Tibial nerve (tissue), 4 donors: Measurements from ENCODE around the gene TRIM60.

ENCODE experiments used
- EP300 ChIP-seq, 2 donors: sonication (generic); formaldehyde crosslinking; IDR thresholded peaks; one replicate each; pipeline ENCODE4 v1.6.1; 2017; ENCODE audit warnings: antibody characterized with exemption in 2 of 2, mild to moderate bottlenecking in 1 of 2
- TF ChIP-seq, protein P1 (sequence below), 5 experiments: fragments of 200-600 bp in 3 of 5; fragments of 450-650 bp in 2 of 5; sonication (generic) in 3 of 5; IDR thresholded peaks; one replicate each; pipeline ENCODE4 v1.5.1; 2016 to 2019; ENCODE audit warnings: antibody characterized with exemption in 5 of 5, mild to moderate bottlenecking in 3 of 5, moderate library complexity in 2 of 5

GRCh38 chr4:165010991-165011390, 20.8 kb upstream of the TRIM60 start:
- no peak for TF ChIP-seq EP300 (IDR thresholded peaks at IDR 0.05)
- TF ChIP-seq, protein P1, sequence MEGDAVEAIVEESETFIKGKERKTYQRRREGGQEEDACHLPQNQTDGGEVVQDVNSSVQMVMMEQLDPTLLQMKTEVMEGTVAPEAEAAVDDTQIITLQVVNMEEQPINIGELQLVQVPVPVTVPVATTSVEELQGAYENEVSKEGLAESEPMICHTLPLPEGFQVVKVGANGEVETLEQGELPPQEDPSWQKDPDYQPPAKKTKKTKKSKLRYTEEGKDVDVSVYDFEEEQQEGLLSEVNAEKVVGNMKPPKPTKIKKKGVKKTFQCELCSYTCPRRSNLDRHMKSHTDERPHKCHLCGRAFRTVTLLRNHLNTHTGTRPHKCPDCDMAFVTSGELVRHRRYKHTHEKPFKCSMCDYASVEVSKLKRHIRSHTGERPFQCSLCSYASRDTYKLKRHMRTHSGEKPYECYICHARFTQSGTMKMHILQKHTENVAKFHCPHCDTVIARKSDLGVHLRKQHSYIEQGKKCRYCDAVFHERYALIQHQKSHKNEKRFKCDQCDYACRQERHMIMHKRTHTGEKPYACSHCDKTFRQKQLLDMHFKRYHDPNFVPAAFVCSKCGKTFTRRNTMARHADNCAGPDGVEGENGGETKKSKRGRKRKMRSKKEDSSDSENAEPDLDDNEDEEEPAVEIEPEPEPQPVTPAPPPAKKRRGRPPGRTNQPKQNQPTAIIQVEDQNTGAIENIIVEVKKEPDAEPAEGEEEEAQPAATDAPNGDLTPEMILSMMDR (IDR thresholded peaks at IDR 0.05) = no peak
